ENCODE data around the gene KRT13.

DNA sequence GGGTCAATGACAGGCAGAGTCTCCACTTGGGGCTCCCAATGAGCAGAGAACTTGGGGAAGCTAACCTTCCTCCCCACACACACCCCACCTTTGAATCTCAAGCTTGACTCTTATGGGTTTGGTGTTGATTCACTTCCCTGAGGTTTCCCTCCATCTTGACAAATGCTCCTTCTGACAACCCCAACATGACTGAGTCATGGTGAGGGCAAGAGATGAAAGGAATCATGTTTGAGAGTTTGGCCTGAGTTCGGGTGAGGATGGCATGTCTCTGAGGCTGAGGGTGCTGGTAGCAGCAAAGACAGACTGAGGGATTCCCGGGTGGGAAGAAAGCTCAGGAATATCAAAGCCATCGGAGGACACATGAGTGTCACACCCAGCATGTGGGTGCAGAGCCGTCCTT, 47.8 kb upstream of the KRT13 start:
- TF ChIP-seq, protein P1, sequence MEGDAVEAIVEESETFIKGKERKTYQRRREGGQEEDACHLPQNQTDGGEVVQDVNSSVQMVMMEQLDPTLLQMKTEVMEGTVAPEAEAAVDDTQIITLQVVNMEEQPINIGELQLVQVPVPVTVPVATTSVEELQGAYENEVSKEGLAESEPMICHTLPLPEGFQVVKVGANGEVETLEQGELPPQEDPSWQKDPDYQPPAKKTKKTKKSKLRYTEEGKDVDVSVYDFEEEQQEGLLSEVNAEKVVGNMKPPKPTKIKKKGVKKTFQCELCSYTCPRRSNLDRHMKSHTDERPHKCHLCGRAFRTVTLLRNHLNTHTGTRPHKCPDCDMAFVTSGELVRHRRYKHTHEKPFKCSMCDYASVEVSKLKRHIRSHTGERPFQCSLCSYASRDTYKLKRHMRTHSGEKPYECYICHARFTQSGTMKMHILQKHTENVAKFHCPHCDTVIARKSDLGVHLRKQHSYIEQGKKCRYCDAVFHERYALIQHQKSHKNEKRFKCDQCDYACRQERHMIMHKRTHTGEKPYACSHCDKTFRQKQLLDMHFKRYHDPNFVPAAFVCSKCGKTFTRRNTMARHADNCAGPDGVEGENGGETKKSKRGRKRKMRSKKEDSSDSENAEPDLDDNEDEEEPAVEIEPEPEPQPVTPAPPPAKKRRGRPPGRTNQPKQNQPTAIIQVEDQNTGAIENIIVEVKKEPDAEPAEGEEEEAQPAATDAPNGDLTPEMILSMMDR (IDR thresholded peaks at IDR 0.05; ENCODE audit: low read length), result no peak
- TF ChIP-seq EZH2 (IDR thresholded peaks at IDR 0.05; ENCODE audit: borderline replicate concordance, low read length), result no peak

Measured in OCI-LY1 (cell line).